ENCODE measurements around the gene PCMTD2.

DNA sequence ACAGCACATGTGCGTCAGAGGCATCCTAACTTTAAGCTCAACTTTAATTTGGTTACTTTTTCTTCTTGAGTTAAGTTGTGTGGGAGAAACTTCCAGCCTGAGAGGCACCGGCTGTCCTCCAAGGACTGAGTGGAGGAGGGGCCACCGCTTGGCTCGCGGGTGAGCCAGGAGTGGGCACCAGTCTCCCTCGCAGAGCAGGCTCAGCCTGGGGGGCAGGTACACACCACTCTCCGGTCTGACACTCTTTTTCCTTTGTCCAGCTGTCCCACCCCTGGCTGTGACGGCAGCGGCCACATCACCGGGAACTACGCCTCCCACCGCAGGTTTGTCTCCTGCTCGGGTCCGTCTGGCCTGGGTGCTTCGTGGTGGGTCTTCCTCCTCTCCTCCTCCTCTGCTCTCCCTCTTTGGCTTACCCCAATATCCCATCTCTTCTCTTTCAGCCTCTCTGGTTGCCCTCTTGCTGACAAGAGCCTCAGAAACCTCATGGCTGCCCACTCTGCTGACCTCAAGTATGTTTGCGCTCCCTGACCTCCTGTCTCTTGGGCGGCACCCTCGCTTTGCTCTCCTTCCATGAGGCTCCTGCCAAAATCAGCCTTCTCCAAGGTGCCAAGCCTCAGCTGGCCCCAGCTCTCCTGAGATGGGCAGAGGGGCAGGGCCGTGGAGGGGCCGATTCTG is 32.6 kb upstream of the PCMTD2 start:
- TF ChIP-seq, protein P1, sequence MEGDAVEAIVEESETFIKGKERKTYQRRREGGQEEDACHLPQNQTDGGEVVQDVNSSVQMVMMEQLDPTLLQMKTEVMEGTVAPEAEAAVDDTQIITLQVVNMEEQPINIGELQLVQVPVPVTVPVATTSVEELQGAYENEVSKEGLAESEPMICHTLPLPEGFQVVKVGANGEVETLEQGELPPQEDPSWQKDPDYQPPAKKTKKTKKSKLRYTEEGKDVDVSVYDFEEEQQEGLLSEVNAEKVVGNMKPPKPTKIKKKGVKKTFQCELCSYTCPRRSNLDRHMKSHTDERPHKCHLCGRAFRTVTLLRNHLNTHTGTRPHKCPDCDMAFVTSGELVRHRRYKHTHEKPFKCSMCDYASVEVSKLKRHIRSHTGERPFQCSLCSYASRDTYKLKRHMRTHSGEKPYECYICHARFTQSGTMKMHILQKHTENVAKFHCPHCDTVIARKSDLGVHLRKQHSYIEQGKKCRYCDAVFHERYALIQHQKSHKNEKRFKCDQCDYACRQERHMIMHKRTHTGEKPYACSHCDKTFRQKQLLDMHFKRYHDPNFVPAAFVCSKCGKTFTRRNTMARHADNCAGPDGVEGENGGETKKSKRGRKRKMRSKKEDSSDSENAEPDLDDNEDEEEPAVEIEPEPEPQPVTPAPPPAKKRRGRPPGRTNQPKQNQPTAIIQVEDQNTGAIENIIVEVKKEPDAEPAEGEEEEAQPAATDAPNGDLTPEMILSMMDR (IDR thresholded peaks at IDR 0.05; ENCODE audit: low read depth, low read length): no peak
- TF ChIP-seq POLR2A (IDR thresholded peaks at IDR 0.05; ENCODE audit: extremely low read depth, insufficient read length) (no peak), MYC (IDR thresholded peaks at IDR 0.05; ENCODE audit: low read depth, low read length) (no peak)
- TF ChIP-seq, protein P2, sequence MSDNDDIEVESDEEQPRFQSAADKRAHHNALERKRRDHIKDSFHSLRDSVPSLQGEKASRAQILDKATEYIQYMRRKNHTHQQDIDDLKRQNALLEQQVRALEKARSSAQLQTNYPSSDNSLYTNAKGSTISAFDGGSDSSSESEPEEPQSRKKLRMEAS (IDR thresholded peaks at IDR 0.05; ENCODE audit: low read depth, low read length): no peak
